HEK293 (cell line): ENCODE results near the gene ECSIT.
A peak's percentile ranks its signal among the peaks of the same experiment; 100 is the strongest.

Experiments
- CTCF ChIA-PET: fragments of 350-600 bp; formaldehyde crosslinking; extraction: SDS; loops from one replicate; lab custom pipeline; 2021; ENCODE audit warnings: antibody characterized with exemption; lab: Yijun Ruan, JAX
- POLR2A ChIA-PET: fragments of 300-600 bp; formaldehyde crosslinking; extraction: SDS; loops from one replicate; lab custom pipeline; 2020; ENCODE audit warnings: antibody characterized with exemption, inconsistent platforms; lab: Yijun Ruan, JAX
- H3K27ac ChIP-seq: fragments of 200-500 bp; sonication (Bioruptor generic); 2 replicates; pipeline ENCODE4 v1.5.1; 2014; ENCODE audit warnings: low read depth, low read length, control low read depth, inconsistent platforms; ENCODE audit errors: extremely low read depth
- H3K36me3 ChIP-seq, 2 experiments: fragments of 200-500 bp in 1 of 2; sonication (Bioruptor generic) in 1 of 2; 1 replicate in 1 of 2; 2 replicates in 1 of 2; pipeline ENCODE4 v1.5.1; 2014 to 2017; ENCODE audit warnings: inconsistent platforms in 2 of 2, low read length in 2 of 2; ENCODE audit not compliant: control insufficient read depth in 2 of 2, insufficient read depth in 1 of 2
- H3K4me1 ChIP-seq: fragments of 200-500 bp; sonication (Bioruptor generic); 2 replicates; pipeline ENCODE4 v1.5.1; 2014; ENCODE audit warnings: mild to moderate bottlenecking, low read length, inconsistent platforms; ENCODE audit not compliant: control insufficient read depth, insufficient read depth
- H3K4me3 ChIP-seq: 2 replicates; pipeline ENCODE4 v1.5.1; 2011; ENCODE audit warnings: low read depth, mild to moderate bottlenecking, control low read depth, low read length, moderate library complexity
- H3K9me3 ChIP-seq: fragments of 200-500 bp; sonication (Bioruptor generic); 2 replicates; pipeline ENCODE4 v1.5.1; 2014; ENCODE audit warnings: low read depth, low read length, inconsistent platforms; ENCODE audit not compliant: control insufficient read depth, insufficient read depth
- HOXD13 ChIP-seq: sonication (generic); formaldehyde crosslinking; IDR thresholded peaks from 2 replicates; pipeline ENCODE4 v1.8.0; 2022; ENCODE audit warnings: missing genetic modification reagents, borderline replicate concordance
- KLF8 ChIP-seq: fragments of 450-650 bp; formaldehyde crosslinking; IDR thresholded peaks from 2 replicates; pipeline ENCODE4 v1.5.1; 2016; ENCODE audit warnings: missing biosample characterization, missing genetic modification characterization
- MYNN ChIP-seq: fragments of 450-650 bp; formaldehyde crosslinking; IDR thresholded peaks from 2 replicates; pipeline ENCODE4 v1.5.1; 2016; ENCODE audit warnings: missing biosample characterization, missing genetic modification characterization, borderline replicate concordance
- PBX3 ChIP-seq: sonication (generic); formaldehyde crosslinking; IDR thresholded peaks from 2 replicates; pipeline ENCODE4 v1.8.1; 2022; ENCODE audit warnings: mild to moderate bottlenecking, moderate library complexity, missing genetic modification reagents
- RBAK ChIP-seq: fragments of 450-650 bp; formaldehyde crosslinking; IDR thresholded peaks from 2 replicates; pipeline ENCODE4 v1.5.1; 2016; ENCODE audit warnings: missing biosample characterization, missing genetic modification characterization
- SALL2 ChIP-seq: fragments of 450-650 bp; formaldehyde crosslinking; IDR thresholded peaks from 2 replicates; pipeline ENCODE4 v1.5.0; 2017; ENCODE audit warnings: missing biosample characterization, mild to moderate bottlenecking, missing genetic modification characterization, borderline replicate concordance
- ZBTB49 ChIP-seq: fragments of 450-650 bp; formaldehyde crosslinking; IDR thresholded peaks from 2 replicates; pipeline ENCODE4 v1.5.1; 2016; ENCODE audit warnings: missing biosample characterization, missing genetic modification characterization, low read depth
- ZEB2 ChIP-seq: fragments of 450-650 bp; formaldehyde crosslinking; IDR thresholded peaks from 2 replicates; pipeline ENCODE4 v1.5.1; 2016; ENCODE audit warnings: missing biosample characterization, missing genetic modification characterization
- ZFP3 ChIP-seq: fragments of 450-650 bp; formaldehyde crosslinking; IDR thresholded peaks from 2 replicates; pipeline ENCODE4 v1.5.1; 2016; ENCODE audit warnings: low read depth, missing biosample characterization, missing genetic modification characterization
- ZIC2 ChIP-seq: fragments of 450-650 bp; formaldehyde crosslinking; IDR thresholded peaks from 2 replicates; pipeline ENCODE4 v1.5.1; 2016; ENCODE audit warnings: missing biosample characterization, missing genetic modification characterization
- ZNF140 ChIP-seq: fragments of 450-650 bp; formaldehyde crosslinking; IDR thresholded peaks from 2 replicates; pipeline ENCODE4 v1.5.1; 2016; ENCODE audit warnings: missing biosample characterization, missing genetic modification characterization
- ZNF169 ChIP-seq: fragments of 450-650 bp; formaldehyde crosslinking; IDR thresholded peaks from 2 replicates; pipeline ENCODE4 v1.5.1; 2016; ENCODE audit warnings: missing biosample characterization, missing genetic modification characterization
- ZNF214 ChIP-seq: fragments of 450-650 bp; formaldehyde crosslinking; IDR thresholded peaks from 2 replicates; pipeline ENCODE4 v1.5.1; 2017; ENCODE audit warnings: missing biosample characterization, mild to moderate bottlenecking, missing genetic modification characterization, borderline replicate concordance
- ZNF324 ChIP-seq: fragments of 450-650 bp; formaldehyde crosslinking; IDR thresholded peaks from 2 replicates; pipeline ENCODE4 v1.5.1; 2016; ENCODE audit warnings: missing biosample characterization, missing genetic modification characterization
- ZNF366 ChIP-seq: fragments of 450-650 bp; formaldehyde crosslinking; conservative IDR thresholded peaks from 2 replicates; pipeline ENCODE4 v1.5.1; 2016; ENCODE audit warnings: missing biosample characterization, missing genetic modification characterization
- ZNF423 ChIP-seq: fragments of 450-650 bp; formaldehyde crosslinking; IDR thresholded peaks from 2 replicates; pipeline ENCODE4 v1.5.1; 2016; ENCODE audit warnings: missing biosample characterization, missing genetic modification characterization
- ZNF473 ChIP-seq: fragments of 450-650 bp; formaldehyde crosslinking; IDR thresholded peaks from 2 replicates; pipeline ENCODE4 v1.5.1; 2017; ENCODE audit warnings: missing biosample characterization, missing genetic modification characterization
- ZNF501 ChIP-seq: fragments of 450-650 bp; formaldehyde crosslinking; IDR thresholded peaks from 2 replicates; pipeline ENCODE4 v1.5.1; 2016; ENCODE audit warnings: missing biosample characterization, missing genetic modification characterization
- ZNF529 ChIP-seq: fragments of 450-650 bp; formaldehyde crosslinking; IDR thresholded peaks from 2 replicates; pipeline ENCODE4 v1.5.1; 2017; ENCODE audit warnings: missing genetic modification characterization, missing biosample characterization; ENCODE audit not compliant: insufficient replicate concordance
- ZNF624 ChIP-seq: fragments of 450-650 bp; formaldehyde crosslinking; IDR thresholded peaks from 2 replicates; pipeline ENCODE4 v1.5.1; 2017; ENCODE audit warnings: missing biosample characterization, missing genetic modification characterization
- ZNF677 ChIP-seq: fragments of 450-650 bp; IDR thresholded peaks from 2 replicates; pipeline ENCODE4 v1.5.0; 2018; ENCODE audit warnings: missing biosample characterization, mild to moderate bottlenecking, missing genetic modification characterization, moderate library complexity
- ZNF785 ChIP-seq: fragments of 450-650 bp; formaldehyde crosslinking; IDR thresholded peaks from 2 replicates; pipeline ENCODE4 v1.5.1; 2016; ENCODE audit warnings: missing biosample characterization, missing genetic modification characterization
- ZNF791 ChIP-seq: fragments of 450-650 bp; formaldehyde crosslinking; IDR thresholded peaks from 2 replicates; pipeline ENCODE4 v1.5.1; 2016; ENCODE audit warnings: missing biosample characterization, missing genetic modification characterization
- ZNF837 ChIP-seq: fragments of 450-650 bp; formaldehyde crosslinking; IDR thresholded peaks from 2 replicates; pipeline ENCODE4 v1.5.1; 2016; ENCODE audit warnings: missing biosample characterization, missing genetic modification characterization
- TF ChIP-seq, protein P1 (sequence below): fragments of 450-650 bp; formaldehyde crosslinking; IDR thresholded peaks from 2 replicates; pipeline ENCODE4 v1.5.1; 2017; ENCODE audit warnings: missing biosample characterization, missing genetic modification characterization
- TF ChIP-seq, protein P2 (sequence below): fragments of 450-650 bp; formaldehyde crosslinking; IDR thresholded peaks from 2 replicates; pipeline ENCODE4 v1.5.1; 2016; ENCODE audit warnings: missing biosample characterization, missing genetic modification characterization, borderline replicate concordance

The ECSIT gene

DNA sequence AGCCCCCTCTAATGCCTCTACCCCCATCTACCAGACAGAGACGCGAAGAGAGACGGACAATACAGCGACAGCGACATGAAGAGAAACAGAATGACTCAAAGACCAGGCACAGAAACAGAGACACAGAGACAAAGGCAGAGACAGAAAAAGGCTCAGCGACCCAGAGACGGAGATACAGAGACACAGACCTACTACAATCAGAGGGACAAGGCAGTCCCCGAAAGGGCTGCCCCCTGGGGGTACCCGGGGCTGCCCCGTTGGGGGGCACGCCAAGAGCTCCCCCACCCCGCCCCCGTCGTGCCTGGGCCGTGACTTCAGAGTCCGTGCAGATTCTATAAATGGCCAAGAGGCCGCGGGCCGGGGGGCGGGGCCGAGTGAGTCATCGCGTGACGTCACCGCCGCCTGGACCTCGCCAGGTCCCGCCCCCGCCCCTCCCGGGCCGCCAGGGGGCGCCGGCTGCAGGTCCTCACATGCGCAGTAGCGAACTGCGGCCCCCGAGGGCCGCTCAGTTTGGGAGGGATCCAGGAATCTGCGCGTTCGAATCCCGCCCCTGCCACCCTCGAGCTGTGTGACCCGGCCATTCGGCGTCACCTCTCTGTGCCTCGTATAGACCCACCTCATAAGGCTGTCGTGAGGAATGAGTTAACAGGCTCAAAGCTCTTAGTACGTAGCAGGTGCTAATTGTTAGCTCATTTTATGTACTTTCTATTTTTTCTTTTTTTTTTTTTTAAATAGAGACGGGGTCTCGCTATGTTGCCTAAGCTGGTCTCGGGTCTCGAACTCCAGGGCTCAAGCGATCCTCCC lies 7.1 kb upstream of the ECSIT start:
- no peak overlapping the region for H3K27ac ChIP-seq
- H3K4me1 ChIP-seq: no peaks in the 10 kb centered on the region
- H3K4me3 ChIP-seq: peak overlapping the region; percentile 28
- H3K9me3 ChIP-seq: no peaks in the 10 kb centered on the region
- H3K36me3 ChIP-seq: no peaks in the 10 kb centered on the region
- ChIA-PET CTCF (interaction anchor here (0.5 to 1.3 kb wide), 14 partner anchors 8 to 1201 kb away, joined by 3 to 5 read pairs (median 3); no protein-coding TSS in a partner anchor), POLR2A (interaction anchor here (0.6 to 1.4 kb wide), 4 partner anchors 16 to 69 kb away, joined by 3 to 5 read pairs (median 4); partner anchors contain the start of gene ELOF1)
- TF ChIP-seq, protein P1, sequence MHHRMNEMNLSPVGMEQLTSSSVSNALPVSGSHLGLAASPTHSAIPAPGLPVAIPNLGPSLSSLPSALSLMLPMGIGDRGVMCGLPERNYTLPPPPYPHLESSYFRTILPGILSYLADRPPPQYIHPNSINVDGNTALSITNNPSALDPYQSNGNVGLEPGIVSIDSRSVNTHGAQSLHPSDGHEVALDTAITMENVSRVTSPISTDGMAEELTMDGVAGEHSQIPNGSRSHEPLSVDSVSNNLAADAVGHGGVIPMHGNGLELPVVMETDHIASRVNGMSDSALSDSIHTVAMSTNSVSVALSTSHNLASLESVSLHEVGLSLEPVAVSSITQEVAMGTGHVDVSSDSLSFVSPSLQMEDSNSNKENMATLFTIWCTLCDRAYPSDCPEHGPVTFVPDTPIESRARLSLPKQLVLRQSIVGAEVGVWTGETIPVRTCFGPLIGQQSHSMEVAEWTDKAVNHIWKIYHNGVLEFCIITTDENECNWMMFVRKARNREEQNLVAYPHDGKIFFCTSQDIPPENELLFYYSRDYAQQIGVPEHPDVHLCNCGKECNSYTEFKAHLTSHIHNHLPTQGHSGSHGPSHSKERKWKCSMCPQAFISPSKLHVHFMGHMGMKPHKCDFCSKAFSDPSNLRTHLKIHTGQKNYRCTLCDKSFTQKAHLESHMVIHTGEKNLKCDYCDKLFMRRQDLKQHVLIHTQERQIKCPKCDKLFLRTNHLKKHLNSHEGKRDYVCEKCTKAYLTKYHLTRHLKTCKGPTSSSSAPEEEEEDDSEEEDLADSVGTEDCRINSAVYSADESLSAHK (tag by site-specific recombination): no peak; the same call in 1 of the 2 replicates
- TF ChIP-seq ZNF423: no peak
- peak; percentile 55 for TF ChIP-seq ZNF324 (tag by site-specific recombination)
- TF ChIP-seq ZNF366: peak; percentile 54
- no peak for TF ChIP-seq ZNF473 (tag by site-specific recombination)
- TF ChIP-seq, protein P2, sequence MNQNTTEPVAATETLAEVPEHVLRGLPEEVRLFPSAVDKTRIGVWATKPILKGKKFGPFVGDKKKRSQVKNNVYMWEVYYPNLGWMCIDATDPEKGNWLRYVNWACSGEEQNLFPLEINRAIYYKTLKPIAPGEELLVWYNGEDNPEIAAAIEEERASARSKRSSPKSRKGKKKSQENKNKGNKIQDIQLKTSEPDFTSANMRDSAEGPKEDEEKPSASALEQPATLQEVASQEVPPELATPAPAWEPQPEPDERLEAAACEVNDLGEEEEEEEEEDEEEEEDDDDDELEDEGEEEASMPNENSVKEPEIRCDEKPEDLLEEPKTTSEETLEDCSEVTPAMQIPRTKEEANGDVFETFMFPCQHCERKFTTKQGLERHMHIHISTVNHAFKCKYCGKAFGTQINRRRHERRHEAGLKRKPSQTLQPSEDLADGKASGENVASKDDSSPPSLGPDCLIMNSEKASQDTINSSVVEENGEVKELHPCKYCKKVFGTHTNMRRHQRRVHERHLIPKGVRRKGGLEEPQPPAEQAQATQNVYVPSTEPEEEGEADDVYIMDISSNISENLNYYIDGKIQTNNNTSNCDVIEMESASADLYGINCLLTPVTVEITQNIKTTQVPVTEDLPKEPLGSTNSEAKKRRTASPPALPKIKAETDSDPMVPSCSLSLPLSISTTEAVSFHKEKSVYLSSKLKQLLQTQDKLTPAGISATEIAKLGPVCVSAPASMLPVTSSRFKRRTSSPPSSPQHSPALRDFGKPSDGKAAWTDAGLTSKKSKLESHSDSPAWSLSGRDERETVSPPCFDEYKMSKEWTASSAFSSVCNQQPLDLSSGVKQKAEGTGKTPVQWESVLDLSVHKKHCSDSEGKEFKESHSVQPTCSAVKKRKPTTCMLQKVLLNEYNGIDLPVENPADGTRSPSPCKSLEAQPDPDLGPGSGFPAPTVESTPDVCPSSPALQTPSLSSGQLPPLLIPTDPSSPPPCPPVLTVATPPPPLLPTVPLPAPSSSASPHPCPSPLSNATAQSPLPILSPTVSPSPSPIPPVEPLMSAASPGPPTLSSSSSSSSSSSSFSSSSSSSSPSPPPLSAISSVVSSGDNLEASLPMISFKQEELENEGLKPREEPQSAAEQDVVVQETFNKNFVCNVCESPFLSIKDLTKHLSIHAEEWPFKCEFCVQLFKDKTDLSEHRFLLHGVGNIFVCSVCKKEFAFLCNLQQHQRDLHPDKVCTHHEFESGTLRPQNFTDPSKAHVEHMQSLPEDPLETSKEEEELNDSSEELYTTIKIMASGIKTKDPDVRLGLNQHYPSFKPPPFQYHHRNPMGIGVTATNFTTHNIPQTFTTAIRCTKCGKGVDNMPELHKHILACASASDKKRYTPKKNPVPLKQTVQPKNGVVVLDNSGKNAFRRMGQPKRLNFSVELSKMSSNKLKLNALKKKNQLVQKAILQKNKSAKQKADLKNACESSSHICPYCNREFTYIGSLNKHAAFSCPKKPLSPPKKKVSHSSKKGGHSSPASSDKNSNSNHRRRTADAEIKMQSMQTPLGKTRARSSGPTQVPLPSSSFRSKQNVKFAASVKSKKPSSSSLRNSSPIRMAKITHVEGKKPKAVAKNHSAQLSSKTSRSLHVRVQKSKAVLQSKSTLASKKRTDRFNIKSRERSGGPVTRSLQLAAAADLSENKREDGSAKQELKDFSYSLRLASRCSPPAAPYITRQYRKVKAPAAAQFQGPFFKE (tag by site-specific recombination): no peak
- no peak for TF ChIP-seq ZNF677
- TF ChIP-seq ZNF140: no peak
- no peak for TF ChIP-seq ZNF837 (tag by site-specific recombination)
- TF ChIP-seq ZNF785 (tag by site-specific recombination): peak; percentile 55; the same call in 1 of the 2 replicates
- TF ChIP-seq ZNF169 (tag by site-specific recombination): no peak
- TF ChIP-seq ZNF791: no peak
- peak; percentile 48; the same call in 1 of the 2 replicates for TF ChIP-seq ZIC2 (tag by site-specific recombination)
- TF ChIP-seq PBX3 (CRISPR knock-in tag): no peak
- no peak for TF ChIP-seq ZFP3 (tag by site-specific recombination)
- peak; percentile 41; the same call in 1 of the 2 replicates for TF ChIP-seq ZEB2 (tag by site-specific recombination)
- TF ChIP-seq SALL2 (tag by site-specific recombination): no peak
- TF ChIP-seq KLF8 (tag by site-specific recombination): peak; percentile 87
- no peak for TF ChIP-seq HOXD13
- TF ChIP-seq ZNF501 (tag by site-specific recombination): peak; percentile 18; the same call in 1 of the 2 replicates
- TF ChIP-seq ZNF529 (tag by site-specific recombination): no peak
- no peak for TF ChIP-seq ZBTB49 (tag by site-specific recombination)
- no peak for TF ChIP-seq RBAK (tag by site-specific recombination)
- no peak for TF ChIP-seq ZNF624 (tag by site-specific recombination)
- no peak for TF ChIP-seq ZNF214
- TF ChIP-seq MYNN (tag by site-specific recombination): no peak
